GM18868 (cell line): ENCODE data around the gene OGN.

ENCODE experiments used
- ATAC-seq: cut with Tn5 transposase; IDR thresholded peaks from one replicate; pipeline ENCODE4 v1.9.1; 2021; ENCODE audit warnings: mild to moderate bottlenecking, moderate library complexity; ENCODE audit not compliant: unreplicated experiment

Gene OGN

GRCh38 chr9:92349771-92350739 lies 54.3 kb downstream of the OGN start:
- no peak for ATAC-seq

GRCh38 chr9:92345582-92345981 lies 58.8 kb downstream of the OGN start:
- no peak for ATAC-seq

- no peak for ATAC-seq
Observed at GRCh38 chr9:92342825-92343488, 61.4 kb downstream of the OGN start.

- no peak for ATAC-seq
Observed at GRCh38 chr9:92341578-92341977, 62.8 kb downstream of the OGN start.

- ATAC-seq, result no peak
Observed at GRCh38 chr9:92333282-92333634, 71.1 kb downstream of the OGN start.
